ENCODE results near the gene CENPB.
A peak's percentile ranks its signal among the peaks of the same experiment; 100 is the strongest.

CENPB gene

GRCh38 chr20:3788685-3789155 lies 2.2 kb upstream of the CENPB start:
- DNase-seq: no peak

- DNase-seq: peak; percentile 33
These were observed 929 bp upstream of the CENPB start for GRCh38 chr20:3787324-3788014.

- peak; percentile 55 for DNase-seq
These were observed 435 bp downstream of the CENPB start for GRCh38 chr20:3786126-3786484.

- peak; percentile 29 for DNase-seq
These were observed 1.1 kb downstream of the CENPB start for GRCh38 chr20:3785240-3786125.

GRCh38 chr20:3784863-3785239 lies 1.7 kb downstream of the CENPB start:
- no peak for DNase-seq

GRCh38 chr20:3784216-3784853 lies 2.2 kb downstream of the CENPB start:
- DNase-seq: no peak

- DNase-seq: no peak
These were observed 2.9 kb downstream of the CENPB start for GRCh38 chr20:3783511-3784195.

- no peak for DNase-seq
These were observed 3.5 kb downstream of the CENPB start for GRCh38 chr20:3783068-3783489.

- DNase-seq: no peak
These were observed 3.9 kb downstream of the CENPB start for GRCh38 chr20:3782597-3782996.

- peak; percentile 96 for DNase-seq
These were observed 5.2 kb downstream of the CENPB start, which contains the start of gene SPEF1 for GRCh38 chr20:3781153-3781910. TSS of gene SPEF1 (minus strand) at chr20:3781448. CDS start at chr20:3781287, 161 bp downstream.

GRCh38 chr20:3778976-3779375 lies 7.6 kb downstream of the CENPB start:
- DNase-seq: no peak

- DNase-seq: peak; percentile 46
These were observed 8.6 kb downstream of the CENPB start for GRCh38 chr20:3777716-3778629.

GRCh38 chr20:3777381-3777715 lies 9.2 kb downstream of the CENPB start:
- no peak for DNase-seq

GRCh38 chr20:3775457-3776108 lies 11.0 kb downstream of the CENPB start:
- no peak for DNase-seq

GRCh38 chr20:3771552-3772058 lies 14.9 kb downstream of the CENPB start:
- no peak for DNase-seq

GRCh38 chr20:3768342-3769130 lies 18.0 kb downstream of the CENPB start:
- peak; percentile 90 for DNase-seq

- DNase-seq: peak; percentile 98
These were observed 18.9 kb downstream of the CENPB start, which contains the start of gene ADISSP for GRCh38 chr20:3767427-3768341. TSS of gene ADISSP (minus strand) at chr20:3767753. CDS start at chr20:3760100, 7,653 bp downstream.

- no peak for DNase-seq
These were observed 19.5 kb downstream of the CENPB start for GRCh38 chr20:3767110-3767426.

All from fibroblast of skin of back (primary cell).